ENCODE measurements around the gene BTBD9. TPM values are rescaled to one million over a fixed set of nuclear protein-coding genes. Genes with fewer than 3 reads are reported as not detected.
"Not testable (repeated sequence)": the region's sequence is repeated elsewhere in the genome, so short reads cannot be mapped to it uniquely, and the experiment has no call there.

Gene BTBD9
- total RNA-seq, 2 experiments from 2014 or later, result 6.2 to 6.4 TPM

- peak; percentile 2 for DNase-seq
- TF ChIP-seq CTCF (IDR thresholded peaks at IDR 0.05), result no peak
- H3K4me1 Mint-ChIP-seq (ENCODE audit: low read depth), result peaks cover 22% of the 10 kb centered on the region
- ChIA-PET CTCF (interaction anchor here (0.6 to 1.2 kb wide), 3 partner anchors 11 to 756 kb away, joined by 3 to 4 read pairs (median 3); no protein-coding TSS in a partner anchor), POLR2A (no interaction called here)
- no peaks in the 10 kb centered on the region for H3K9me3 Mint-ChIP-seq
- no peaks in the 10 kb centered on the region for H3K36me3 Mint-ChIP-seq (ENCODE audit: low read depth)
- intact Hi-C loops (cut with micrococcal nuclease), result no loop called here
- H3K27me3 Mint-ChIP-seq, result no peaks in the 10 kb centered on the region
- ATAC-seq, result no peak
- no peak overlapping the region for H3K4me3 Mint-ChIP-seq
- H3K27ac Mint-ChIP-seq, result peak overlapping the region; percentile 36
Measured at GRCh38 chr6:38631186-38631783, 8.4 kb downstream of the BTBD9 start.

GRCh38 chr6:38625217-38625616, 14.5 kb downstream of the BTBD9 start:
- CTCF ChIA-PET, result interaction anchor here (1.0 kb wide), 1 partner anchor 9 kb away, joined by 3 read pairs; no protein-coding TSS in a partner anchor
- POLR2A ChIA-PET, result interaction anchor here (1.3 kb wide), 1 partner anchor 14 kb away, joined by 3 read pairs; the partner anchor contains the start of gene BTBD9

GRCh38 chr6:38619342-38619741, 20.4 kb downstream of the BTBD9 start:
- H3K4me3 Mint-ChIP-seq; DNase-seq; H3K4me1 Mint-ChIP-seq (ENCODE audit: low read depth); POLR2A ChIA-PET; H3K9me3 Mint-ChIP-seq; H3K36me3 Mint-ChIP-seq (ENCODE audit: low read depth); H3K27ac Mint-ChIP-seq; intact Hi-C loops (cut with micrococcal nuclease); ATAC-seq; H3K27me3 Mint-ChIP-seq: not testable (repeated sequence)
- CTCF ChIA-PET, result interaction anchor here (1.5 kb wide), 1 partner anchor 13 kb away, joined by 3 read pairs; no protein-coding TSS in a partner anchor

More at GRCh38 chr6:38625217-38625616, 14.5 kb downstream of the BTBD9 start:
- no peaks in the 10 kb centered on the region for H3K9me3 Mint-ChIP-seq
- no peaks in the 10 kb centered on the region for H3K27me3 Mint-ChIP-seq
- no peak for TF ChIP-seq CTCF (IDR thresholded peaks at IDR 0.05)
- no peak for ATAC-seq
- intact Hi-C loops (cut with micrococcal nuclease), result no loop called here
- peaks cover 9% of the 10 kb centered on the region for H3K4me1 Mint-ChIP-seq (ENCODE audit: low read depth)
- DNase-seq, result no peak
- H3K36me3 Mint-ChIP-seq (ENCODE audit: low read depth), result no peaks in the 10 kb centered on the region
- no peak overlapping the region for H3K4me3 Mint-ChIP-seq
- H3K27ac Mint-ChIP-seq, result no peak overlapping the region

GRCh38 chr6:38618301-38618700, 21.4 kb downstream of the BTBD9 start:
- H3K27ac Mint-ChIP-seq; POLR2A ChIA-PET; intact Hi-C loops (cut with micrococcal nuclease): not testable (repeated sequence)

GRCh38 chr6:38617856-38618255, 21.9 kb downstream of the BTBD9 start:
- no peaks in the 10 kb centered on the region for H3K27me3 Mint-ChIP-seq
- H3K36me3 Mint-ChIP-seq (ENCODE audit: low read depth), result no peaks in the 10 kb centered on the region
- H3K4me1 Mint-ChIP-seq (ENCODE audit: low read depth), result peaks cover 5% of the 10 kb centered on the region
- no peak overlapping the region for H3K27ac Mint-ChIP-seq
- DNase-seq (no peak), ATAC-seq (no peak)
- ChIA-PET POLR2A (no interaction called here), CTCF (no interaction called here)
- H3K4me3 Mint-ChIP-seq, result no peak overlapping the region
- TF ChIP-seq CTCF (IDR thresholded peaks at IDR 0.05), result no peak
- H3K9me3 Mint-ChIP-seq, result no peaks in the 10 kb centered on the region
- intact Hi-C loops (cut with micrococcal nuclease), result no loop called here

More at GRCh38 chr6:38618301-38618700, 21.4 kb downstream of the BTBD9 start:
- H3K36me3 Mint-ChIP-seq (ENCODE audit: low read depth); CTCF ChIA-PET; DNase-seq; H3K27me3 Mint-ChIP-seq; H3K4me1 Mint-ChIP-seq (ENCODE audit: low read depth); H3K4me3 Mint-ChIP-seq; H3K9me3 Mint-ChIP-seq; ATAC-seq: not testable (repeated sequence)

GRCh38 chr6:38612143-38612965, 27.4 kb downstream of the BTBD9 start:
- Mint-ChIP-seq H3K9me3 (no peaks in the 10 kb centered on the region), H3K27ac (no peak overlapping the region), H3K4me3 (no peak overlapping the region), H3K4me1 (ENCODE audit: low read depth) (peaks cover 4% of the 10 kb centered on the region), H3K27me3 (no peaks in the 10 kb centered on the region), H3K36me3 (ENCODE audit: low read depth) (no peaks in the 10 kb centered on the region)
- ATAC-seq (no peak), DNase-seq (no peak)
- intact Hi-C loops (cut with micrococcal nuclease), result no loop called here
- ChIA-PET POLR2A (no interaction called here), CTCF (no interaction called here)
- no peak for TF ChIP-seq CTCF (IDR thresholded peaks at IDR 0.05)
